SHP77 treated with DMSO at 0.1 percent for 48 hours (cell line): Measurements from ENCODE around the gene ZNF23.
A peak's percentile ranks its signal among the peaks of the same experiment; 100 is the strongest.
"Not testable (repeated sequence)": the region's sequence is repeated elsewhere in the genome, so short reads cannot be mapped to it uniquely, and the experiment has no call there.

ENCODE experiments used
- DNase-seq: peaks from one replicate; lab custom pipeline; 2025; lab: John Stamatoyannopoulos, UW

ZNF23 gene

DNA sequence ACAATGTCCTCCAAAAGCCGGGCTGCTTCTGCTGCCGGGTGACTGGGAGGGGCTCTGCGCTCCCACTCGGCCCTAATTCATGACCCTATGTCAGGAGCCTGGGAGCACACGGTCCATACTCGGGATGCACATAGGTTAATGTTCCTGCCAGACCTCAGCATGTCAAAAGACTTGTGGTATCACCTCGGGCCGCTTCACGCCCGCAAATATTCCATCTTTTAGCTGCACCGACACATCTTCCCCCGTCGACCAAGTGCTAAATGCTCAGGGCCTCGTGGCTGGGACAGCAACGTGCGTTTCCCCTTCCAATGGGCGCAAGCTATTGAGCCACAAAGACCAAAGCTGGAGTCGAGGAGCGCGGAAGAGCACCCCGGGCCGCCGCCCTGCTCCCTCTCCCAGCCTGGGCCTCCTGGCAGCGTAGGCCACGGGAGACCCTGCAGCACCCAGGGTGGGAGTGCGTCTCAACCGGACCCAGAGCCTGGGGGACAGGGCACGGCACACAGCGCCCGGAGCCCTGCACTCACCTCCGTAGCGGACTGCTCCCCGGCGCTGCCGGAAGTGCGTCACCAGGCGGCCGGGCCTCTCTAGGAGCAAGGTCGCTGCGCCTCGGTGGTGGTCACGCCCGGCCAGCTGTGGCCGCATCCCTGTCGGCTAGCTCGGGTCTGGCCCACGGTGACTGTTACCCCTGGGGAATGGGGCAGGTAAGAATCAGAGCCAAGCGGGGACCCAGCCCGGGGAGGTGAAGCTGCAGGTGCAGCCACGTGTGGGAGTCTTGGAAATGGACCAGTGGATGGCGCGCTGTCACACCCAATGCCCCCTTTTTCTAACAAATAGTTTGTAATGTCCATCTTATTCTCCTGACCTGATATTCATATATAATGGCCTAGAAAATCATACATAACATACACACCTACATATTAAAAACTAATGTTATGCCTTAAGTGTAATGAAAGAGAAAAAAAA is at the start of gene ZNF23:
TSS of gene ZNF23 (minus strand) at position 562 of the 963 bp plus-strand sequence. CDS start 5,451 bp downstream, outside the sequence.
- DNase-seq: peak; percentile 20

DNA sequence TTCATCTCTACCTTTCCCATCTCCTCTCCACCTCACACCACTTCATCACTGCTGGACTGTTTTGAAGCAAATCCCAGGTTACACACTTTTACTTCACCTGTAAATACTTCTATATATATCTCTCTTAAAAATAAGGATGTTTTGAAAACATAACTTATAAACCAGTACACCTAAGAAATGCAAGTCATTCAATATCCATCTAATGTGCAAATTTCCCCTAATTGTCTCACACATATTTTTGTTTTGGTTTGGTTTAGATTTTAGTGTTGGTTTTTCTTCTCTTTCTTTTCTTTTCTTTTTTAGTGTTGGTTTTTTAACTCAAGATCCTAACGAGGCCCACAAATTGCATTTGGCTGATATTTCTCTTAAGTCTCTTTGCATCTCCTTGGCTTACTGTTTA is 45.0 kb upstream of the ZNF23 start:
- DNase-seq: no peak

GRCh38 chr16:71504901-71505300 is 42.9 kb upstream of the ZNF23 start:
- DNase-seq: no peak

DNA sequence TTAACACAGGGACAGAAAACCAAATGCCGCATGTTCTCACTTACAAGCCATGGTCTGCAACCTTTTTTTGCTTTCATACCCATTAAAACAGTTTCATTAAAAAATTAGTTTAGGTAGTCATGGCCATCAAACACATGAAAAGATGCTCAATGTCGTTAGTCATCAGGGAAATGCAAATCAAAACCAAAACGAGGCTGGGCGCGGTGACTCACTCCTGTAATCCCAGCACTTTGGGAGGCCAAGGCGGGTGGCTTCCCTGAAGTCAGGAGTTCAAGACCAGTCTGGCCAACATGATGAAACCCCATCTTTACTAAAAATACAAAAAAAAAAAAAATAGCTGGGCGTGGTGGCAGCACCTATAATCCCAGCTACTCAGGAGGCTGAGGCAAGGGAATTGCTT is 42.0 kb upstream of the ZNF23 start:
- DNase-seq: not testable (repeated sequence)

DNA sequence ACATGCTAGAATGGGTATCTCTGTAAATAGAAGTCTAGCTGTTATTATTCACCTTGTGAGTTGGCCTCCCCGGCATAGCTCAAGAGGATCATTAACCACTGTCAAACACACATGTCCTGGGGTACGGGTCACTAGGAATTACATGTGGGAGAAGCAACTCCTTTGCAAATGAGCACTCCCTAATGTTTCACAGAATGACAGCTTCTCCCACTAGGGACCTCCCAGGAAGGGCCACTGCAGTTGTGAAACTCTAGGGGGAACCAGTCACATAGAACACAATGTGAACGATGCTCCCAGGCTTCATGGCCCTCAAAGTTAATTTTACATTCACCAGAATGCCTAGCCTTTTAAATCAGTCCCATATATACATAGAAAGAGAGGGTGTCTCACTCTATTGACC is 39.5 kb upstream of the ZNF23 start:
- DNase-seq: no peak

GRCh38 chr16:71500964-71501363 is 38.9 kb upstream of the ZNF23 start:
- no peak for DNase-seq

DNA sequence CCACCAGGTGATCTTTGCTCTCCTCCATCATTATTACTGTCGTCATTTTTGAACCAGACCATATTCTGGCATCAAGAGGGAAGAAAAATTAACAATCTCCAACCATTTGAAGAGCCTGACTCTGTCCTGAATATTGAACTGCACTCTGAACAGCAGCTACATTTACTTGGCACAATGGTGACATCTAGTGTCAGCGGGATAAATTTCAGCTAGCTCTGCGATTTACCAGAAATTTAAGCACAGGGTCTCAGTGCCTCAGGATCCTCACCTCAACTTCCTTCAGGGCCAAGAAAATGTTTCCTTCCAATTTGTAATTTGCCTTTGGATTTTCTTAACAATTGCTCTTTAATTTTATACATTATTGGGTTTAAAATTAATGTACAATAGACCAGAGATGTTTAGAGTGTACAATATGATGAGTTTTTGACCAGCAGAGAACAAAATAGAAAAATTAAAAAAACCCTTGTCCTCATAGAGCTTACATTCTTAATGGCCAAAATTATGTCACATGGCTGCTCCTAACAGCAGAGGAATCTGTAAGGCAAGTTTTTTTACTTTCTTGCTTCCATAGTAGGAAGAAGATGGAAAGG is 37.8 kb upstream of the ZNF23 start:
- peak; percentile 35 for DNase-seq

GRCh38 chr16:71498031-71498430 is 36.0 kb upstream of the ZNF23 start:
- no peak for DNase-seq

DNA sequence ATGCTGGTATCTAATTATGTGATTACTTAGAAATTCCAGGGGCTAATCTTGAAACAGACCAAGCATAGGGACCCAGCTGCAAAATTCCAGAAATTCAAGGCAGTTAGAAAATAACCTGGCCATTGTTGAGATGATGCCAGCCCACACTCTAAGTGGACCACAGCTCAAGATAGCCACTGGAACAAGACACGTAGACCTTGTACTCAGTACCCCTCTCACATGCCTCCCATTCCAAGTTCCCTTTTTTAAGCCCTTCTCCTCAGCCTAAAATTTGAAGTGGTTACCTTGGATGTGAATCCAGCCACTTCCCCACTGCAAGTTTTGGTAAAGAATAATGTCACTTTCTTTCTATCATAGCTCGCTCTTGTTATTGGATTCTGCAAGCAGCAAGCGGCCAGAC is 31.2 kb upstream of the ZNF23 start:
- no peak for DNase-seq

GRCh38 chr16:71492786-71493185 is 30.7 kb upstream of the ZNF23 start:
- DNase-seq: no peak

DNA sequence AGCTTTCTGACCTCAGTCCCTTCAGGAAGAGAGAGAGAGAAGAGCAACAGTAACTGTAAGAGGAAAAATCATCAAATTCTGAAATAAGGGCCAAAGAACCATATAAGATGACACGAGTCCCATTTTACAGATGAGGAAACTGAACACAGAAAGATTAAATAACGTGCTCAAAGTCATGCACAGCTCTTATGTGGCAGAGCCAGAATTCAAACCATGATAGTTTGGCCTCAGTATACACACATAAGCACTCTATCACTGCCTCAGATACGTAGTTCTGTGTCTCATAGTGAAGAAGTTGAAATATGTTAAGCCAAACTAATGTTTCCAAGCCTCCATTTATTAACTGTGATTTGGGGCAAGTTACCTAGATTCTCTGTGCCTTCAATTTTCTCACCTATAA is 29.0 kb upstream of the ZNF23 start:
- no peak for DNase-seq

GRCh38 chr16:71490361-71490760 is 28.3 kb upstream of the ZNF23 start:
- DNase-seq: no peak

DNA sequence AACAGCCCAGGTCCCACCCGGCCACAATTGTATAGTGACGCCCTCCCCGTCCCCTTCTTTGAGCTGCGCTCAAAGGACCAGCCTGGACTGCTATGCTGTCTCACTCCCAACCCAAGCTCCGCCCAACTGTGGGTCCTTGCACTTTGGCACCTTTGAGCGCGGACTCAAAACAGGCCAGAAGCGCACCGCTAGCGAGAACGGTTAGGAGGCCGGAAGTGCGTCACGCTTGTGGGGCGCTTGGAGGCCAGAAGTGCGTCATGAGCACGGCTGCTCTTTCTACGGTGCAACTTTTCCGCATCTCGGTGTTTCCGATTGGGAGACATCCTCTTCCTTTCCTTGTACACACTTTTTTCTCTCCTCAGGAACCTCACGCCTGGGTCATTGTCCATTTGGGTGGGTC is 27.1 kb upstream of the ZNF23 start, which contains the start of gene ZNF19:
TSS of gene ZNF19 (minus strand) at position 203 of the 400 bp plus-strand sequence. CDS start 7,210 bp downstream, outside the sequence.
- no peak for DNase-seq

- DNase-seq: peak; percentile 83
Observed at GRCh38 chr16:71484006-71484893, 22.2 kb upstream of the ZNF23 start.

DNA sequence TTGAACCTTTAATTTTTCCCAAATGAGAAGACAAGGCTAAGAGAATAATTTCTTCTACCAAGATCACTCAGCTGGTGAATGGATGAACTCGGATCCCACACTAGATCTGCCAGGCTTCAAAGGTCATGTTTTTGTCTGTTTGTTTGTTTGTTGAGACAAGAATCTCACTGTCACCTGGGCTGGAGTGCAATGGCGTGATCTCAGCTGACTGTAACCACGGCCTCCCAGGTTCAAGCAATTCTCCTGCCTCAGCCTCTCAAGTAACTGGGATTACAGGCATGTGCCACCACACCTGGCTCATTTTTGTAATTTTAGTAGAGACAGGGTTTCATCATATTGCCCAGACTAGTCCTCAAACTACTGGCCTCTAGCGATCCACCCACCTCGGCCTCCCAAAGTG is 20.5 kb upstream of the ZNF23 start:
- no peak for DNase-seq

DNA sequence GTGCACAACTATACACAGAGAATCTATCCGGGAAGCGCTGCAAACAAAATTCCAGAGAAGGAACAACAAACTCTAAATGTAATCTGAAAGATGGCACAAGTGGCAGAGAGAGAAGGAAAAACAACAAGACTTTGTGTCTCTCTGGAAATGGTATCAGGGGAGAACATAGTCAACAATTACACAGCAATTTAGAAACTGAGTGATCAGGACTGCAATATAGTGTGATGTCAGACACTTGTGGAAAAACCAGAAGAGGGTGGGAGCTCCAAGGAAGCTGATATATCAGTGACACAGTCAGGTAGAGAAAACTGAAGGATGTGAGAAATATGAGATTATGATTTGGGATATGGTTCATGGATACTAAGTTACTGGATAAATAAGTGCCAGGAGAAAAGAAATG is 18.9 kb upstream of the ZNF23 start:
- DNase-seq: no peak

DNA sequence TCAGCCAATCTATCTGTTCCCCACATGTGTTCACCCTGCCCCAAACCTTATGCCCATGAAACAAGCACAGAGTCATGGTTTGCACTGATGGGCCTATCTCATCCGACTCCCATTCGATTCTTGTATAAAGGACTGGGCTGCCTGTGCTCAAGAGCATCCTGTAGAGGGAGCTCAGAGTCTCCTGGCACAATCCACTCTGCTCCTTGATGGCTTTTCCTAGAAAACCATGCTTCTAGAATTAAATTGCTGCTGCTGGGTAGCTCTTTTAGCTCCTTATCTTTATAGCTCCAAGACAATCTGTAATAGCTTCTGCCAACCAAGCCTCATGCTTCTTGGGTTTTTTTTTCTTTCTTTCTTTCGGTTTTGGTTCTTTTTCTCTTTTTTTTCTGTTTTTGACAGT is 17.4 kb upstream of the ZNF23 start:
- no peak for DNase-seq

DNA sequence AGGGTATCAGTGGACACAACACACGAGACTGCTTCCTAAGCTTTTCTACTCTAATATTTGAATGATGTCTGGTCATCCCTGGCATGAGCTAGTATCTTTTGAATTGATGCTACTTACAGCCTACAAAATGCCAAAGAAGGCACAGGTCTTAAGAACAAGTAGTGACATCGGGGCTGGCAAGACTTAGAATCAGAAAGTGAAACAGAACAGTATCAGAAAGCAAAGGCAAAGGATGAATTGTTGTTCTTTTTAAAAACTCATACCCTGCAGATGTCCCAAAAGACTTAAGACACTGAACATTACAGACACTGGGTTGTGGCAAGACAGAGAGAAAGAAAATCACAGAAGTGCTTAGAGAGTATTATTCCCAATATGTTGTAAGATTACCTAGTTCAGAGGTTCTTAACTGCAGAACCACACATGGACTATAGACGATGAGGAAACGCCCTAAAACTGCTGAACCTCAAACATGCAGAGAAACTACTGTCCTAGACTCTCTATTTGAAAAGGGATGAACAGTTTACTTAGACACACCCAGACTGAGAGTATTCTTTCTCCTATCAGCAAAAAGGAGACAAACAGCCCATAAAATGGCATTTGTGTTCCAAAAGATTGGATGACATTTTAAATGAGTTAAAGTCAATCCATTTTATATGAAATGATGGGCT is 14.5 kb upstream of the ZNF23 start:
- no peak for DNase-seq

GRCh38 chr16:71474864-71475263 is 12.8 kb upstream of the ZNF23 start:
- DNase-seq: no peak

DNA sequence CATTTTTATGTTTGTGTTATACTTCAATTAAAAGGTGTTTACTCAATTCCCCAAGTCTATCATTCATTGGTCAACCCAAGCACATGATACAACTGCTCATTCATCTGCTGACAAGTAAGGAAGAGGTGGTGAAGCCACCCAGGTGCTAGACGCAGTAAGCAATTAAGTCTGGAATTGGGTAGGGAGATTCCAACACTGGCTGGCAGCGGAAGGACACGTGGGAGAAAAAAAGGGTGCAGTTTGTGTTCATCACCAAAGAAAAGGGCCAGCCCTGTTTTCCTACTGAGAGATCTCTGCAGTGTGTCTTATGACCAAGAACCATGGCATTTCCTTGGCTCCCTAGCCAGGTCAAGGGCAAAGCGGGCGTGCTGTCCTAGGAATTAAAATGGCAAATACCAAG is 11.8 kb upstream of the ZNF23 start:
- no peak for DNase-seq

DNA sequence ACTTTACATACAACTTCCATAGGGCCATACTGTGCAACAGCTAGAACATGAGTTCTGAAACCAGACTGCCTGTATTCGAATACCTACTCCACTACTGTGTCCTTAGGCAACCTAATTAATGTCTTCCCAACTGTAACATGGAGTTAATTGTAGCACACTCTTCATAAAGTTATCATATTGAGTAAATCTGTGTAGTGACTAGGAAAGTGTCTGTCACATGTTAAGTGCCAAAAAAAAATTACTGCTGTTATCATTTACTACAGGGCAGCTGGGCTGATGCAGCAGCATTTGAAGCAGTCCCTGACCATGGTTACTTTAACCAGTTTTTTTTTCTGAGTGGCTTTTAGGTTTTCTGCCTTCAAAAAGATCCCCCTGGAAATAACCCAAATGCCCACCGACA is 10.9 kb upstream of the ZNF23 start:
- DNase-seq: no peak

- DNase-seq: no peak
Observed at GRCh38 chr16:71472051-71472450, 10.0 kb upstream of the ZNF23 start.
